Kidney capillary endothelial cell (primary cell): ENCODE data around the gene TNNT1.

Experiments used
- DNase-seq: peaks from one replicate; pipeline ENCODE4 v3.0.0-alpha.2; 2018; ENCODE audit warnings: low spot score

The TNNT1 gene

DNA sequence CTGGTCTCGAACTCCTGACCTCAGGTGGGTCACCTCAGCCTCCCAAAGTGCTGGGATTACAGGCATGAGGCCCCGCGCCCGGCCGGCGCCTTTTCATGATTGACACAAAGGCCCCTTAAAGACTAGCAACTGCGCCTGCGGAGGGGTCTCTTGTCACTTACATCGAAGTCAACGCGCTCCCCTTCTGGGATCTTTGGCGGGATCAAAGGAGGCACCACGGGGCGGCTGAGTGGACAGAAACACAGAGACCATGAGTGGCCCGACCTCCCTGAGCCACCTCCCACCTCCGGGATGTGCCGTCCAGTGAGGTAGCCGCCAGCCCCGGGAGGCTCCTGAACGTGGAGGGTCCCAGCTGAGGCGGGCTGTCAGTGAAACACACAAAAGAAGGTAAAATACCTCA is 7.3 kb downstream of the TNNT1 start:
- DNase-seq: no peak

DNA sequence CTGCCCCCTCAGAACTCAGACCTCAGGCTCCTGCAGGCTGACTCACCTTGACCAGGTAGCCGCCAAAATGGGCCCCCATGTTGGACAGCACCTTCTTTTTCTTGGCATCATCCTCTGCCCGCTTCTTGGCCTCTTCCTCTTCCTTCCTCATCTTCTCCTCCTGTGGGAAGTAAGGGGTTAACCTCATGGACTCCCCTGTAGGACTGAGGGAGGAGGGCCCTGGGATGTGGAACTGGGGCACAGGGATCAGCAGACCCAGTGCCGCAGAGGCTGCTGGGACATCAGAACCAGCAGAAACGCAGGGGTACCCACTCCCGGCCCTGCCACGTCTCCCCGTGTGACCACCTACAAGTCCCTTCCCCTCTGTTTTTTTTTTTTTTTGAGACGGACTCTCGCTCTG is 11.1 kb downstream of the TNNT1 start:
- DNase-seq: no peak

DNA sequence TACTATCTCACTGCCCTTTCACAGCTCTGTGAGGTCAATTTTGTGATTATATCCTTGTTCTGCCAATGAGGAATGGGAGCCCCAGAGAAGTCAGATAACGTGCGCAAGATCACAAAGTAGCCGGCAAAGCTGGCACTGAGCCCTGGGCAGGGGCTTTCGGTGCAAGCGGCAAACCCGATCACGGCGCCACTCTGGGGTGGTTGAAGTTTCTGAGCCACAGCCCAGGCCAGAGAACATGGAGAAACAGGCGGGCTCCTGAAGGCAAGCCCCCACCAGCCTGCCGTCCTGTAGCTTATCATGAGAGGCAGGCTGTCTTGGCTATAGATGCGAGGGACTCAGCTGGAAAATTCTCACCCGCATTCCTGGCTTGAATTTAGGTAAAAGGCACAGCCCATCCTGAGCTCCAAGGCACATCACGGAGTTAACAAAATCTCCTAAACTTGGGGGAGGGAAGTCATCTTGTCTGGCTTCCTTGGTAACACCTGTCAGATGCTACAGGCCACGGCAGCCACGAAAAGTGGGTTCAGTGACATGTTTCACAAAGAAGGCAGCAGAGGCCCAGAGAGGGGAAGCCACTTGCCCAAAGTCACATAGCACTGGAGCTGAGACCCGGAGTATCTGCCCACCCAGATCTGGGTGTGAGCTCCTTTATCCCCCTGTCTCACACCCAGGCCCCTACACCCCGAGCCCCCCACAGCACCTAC is 12.5 kb downstream of the TNNT1 start:
- no peak for DNase-seq

DNA sequence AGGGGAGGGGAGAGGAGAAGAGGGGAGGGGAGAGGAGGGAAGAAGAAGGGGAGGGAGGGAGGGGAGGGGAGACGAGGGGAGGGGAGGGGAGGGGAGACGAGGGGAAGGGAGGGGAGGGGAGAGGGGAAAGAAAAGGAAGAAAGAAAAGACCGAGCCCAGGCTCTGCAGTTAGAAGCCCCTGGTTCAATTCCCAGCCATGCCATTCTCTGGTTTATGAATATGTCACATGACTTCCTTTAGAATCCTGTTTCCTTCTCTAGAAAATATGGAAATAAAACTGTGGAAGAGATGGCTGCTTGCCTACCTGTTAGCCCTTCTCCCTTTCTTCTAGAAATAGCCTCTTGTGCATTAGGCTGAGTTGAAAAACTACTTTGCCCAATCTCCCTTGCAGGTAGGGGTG is 14.3 kb downstream of the TNNT1 start:
- no peak for DNase-seq

DNA sequence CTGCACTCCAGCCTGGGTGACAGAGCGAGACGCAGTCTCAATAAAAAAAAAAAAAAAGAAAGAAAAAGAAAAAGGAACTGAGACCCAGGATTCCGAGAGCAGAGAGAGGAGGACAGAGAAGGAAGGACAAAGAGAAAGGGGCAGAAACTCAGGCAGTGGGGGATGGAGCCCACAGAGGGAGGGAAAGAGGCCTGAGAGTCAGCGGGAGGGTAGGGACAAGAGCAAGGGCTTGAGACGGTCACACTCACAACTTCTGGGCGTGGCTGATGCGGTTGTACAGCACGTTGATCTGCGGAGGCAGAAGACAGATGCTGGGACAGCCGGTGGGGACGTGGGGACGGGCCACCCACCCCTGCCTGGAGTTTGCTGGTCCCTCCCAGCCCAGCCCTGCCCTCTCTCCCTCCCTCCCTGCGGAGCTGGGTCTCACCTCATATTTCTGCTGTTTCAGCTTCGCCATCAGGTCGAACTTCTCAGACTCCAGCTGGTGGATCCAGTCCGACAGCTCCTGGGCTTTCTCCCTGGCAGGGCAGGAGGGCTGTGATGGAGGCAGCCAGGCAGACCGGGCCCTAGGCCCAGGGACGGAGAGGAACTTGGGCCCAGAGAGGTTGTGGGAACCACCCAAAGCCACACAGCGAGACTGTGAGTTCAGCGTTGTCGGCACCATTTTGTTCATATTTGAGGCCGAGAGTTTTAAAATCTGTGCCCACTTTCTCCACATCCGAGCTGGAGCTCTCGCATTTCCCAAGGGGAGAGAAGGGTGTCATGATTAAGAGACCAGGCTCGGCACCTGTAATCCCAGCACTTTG is 15.2 kb downstream of the TNNT1 start:
- no peak for DNase-seq

DNA sequence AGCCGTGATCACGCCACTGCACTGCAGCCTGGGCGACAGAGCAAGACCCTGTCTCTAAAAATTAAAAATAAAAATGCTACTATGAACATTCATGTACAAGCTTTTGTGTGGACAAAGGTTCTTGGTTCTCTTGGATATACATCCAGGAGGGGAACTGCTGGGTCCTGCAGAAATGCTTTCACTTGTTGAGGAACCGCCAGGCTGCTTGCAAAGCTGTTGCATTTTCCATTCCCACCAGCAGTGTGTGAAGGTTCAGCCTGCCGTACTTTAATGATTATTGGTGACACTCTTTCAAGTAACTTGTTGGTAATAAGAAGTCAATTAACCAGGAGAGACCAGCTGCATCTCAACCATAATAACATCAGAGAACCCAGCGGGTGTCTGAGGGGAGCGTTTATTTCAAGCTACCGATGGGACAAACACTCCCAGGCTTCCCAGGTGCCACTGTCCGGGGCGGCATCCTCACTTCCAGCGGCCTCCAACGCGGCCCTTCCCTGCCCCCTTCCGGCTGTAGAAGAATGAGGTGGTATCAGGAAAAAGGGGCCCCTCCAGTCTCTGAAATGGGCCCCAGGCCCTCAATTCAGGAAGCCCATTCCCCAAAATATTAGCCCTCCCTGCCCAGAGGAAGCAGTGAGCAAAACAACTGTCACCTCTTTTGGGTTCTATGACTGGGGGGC is 16.4 kb downstream of the TNNT1 start:
- no peak for DNase-seq

DNA sequence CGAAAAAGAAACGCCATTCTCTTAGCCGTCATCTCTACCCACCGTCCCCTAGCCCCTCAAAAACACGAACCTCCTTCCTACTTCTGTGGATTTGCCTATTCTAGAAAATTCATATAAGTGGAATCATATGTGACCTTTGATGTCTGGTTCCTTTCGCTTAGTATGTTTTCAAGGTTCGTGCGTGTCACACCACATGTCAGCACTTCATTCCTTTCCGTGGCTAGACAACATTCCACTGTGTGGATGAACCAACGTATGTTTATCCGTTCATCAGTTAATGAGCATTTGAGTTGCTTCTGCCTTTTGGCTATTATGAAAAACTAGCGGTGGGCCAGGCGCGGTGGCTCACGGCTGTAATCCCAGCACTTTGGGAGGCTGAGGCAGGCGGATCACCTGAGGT is 17.6 kb downstream of the TNNT1 start:
- DNase-seq: no peak

DNA sequence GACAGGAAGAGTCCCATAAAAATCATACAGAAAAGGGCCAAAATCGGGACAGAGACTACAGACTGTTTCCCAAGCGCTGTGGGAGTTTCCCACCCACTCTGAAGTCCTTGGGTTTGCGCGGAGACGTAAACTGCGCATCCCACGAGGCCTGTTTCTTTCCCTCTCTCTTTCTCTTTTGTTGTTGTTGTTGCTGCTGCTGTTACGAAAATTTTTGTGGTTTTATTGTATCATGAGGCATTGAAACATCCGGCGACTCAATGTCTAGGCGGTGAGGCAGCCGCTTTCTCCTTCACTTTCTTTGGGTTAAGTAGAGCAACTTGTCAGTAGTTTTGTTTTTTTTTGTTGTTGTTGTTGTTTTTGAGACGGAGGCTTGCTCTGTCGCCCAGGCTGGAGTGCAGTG is 30.0 kb downstream of the TNNT1 start:
- no peak for DNase-seq

DNA sequence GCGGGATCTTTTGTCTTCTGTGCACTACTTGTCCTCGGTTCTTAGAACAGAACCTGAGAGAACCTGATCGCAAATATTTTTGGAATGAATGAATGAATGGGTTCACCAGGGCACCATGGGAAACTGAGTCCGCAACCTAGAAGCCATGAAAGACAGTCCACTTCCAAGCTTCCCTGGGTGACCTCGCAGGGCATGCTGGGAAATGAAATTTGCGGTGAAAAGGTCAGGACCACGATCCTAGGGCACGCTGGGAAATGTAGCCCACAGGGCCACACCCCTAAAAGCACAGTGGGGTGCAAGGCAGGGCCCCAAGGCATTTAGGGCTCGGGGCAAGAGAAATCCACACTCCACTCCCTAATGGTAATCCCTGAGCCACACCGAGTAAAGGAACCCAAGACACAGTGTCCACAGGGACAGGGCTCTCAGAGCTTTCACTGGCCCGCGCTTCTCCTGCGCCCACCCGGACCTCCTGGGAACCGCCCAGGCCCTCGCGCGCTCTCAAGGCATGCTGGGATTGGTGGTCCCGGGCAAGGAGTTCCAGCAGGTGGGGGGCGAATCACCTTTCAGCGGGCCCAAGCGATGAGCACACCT is 30.5 kb downstream of the TNNT1 start:
- DNase-seq: no peak

DNA sequence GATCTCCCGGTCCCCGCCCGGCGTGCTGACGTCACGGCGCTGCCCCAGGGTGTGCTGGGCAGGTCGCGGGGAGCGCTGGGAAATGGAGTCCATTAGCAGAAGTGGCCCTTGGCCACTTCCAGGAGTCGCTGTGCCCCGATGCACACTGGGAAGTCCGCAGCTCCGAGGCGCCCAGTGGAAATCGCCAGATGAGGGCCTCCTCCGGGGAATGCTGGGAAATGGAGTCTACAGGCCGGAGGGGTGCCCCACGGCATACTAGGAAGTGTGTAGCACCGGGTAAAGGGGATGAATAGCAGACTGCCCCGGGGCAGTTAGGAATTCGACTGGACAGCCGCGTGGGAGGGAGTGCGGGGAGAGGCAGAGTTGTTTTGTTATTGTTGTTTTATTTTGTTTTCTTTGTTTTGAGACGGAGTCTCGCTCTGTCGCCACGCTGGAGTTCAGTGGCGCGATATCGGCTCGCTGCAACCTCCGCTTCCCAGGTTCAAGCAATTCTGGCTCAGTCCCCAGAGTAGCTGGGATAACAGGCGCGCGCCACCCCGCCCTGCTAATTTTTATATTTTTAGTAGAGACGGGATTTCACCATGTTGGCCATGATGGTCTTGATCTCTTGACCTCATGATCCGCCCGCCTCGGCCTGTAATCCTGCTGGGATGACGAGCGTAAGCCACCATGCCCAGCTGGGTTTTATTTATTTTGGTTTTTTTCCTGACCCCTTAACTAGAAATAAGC is 31.2 kb downstream of the TNNT1 start:
- DNase-seq: peak; percentile 98

DNA sequence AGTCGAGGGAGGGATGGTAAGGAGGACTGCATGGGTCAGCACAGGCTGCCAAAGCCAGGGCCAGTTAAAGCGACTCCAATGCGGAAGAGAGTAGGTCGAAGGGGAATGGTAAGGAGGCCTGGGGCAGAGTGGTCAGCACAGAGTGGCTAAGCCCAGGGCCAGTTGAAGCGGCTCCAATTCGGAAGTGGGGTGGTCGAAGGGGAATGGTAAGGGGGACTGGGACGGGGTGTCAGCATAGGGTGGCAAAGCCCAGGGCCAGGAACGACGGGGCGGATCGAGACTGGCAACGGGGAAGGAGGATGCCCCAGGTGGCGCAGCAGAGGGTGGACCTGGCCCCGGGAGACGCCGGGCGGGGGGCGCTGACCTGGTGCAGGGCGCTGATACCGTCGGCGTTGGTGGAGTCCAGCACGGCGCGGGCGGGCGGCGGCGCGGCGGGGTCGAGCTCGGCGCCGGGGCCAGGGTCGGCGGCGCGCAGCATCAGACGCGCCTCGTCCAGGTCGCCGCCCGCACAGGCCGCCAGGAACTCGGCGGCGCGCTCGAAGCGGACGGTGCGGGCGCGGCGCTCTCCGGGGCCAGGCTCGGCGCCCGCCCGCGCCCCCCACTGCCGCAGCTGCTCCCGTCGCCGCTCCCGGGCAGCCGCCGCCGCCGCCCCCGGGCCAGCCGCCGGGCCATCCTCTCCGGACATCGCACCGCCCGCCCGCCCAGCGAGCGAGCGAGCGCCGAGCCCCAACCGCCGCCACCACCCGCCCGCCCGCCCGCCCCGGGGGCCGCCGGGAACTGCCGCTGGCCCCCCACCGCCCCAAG is 31.9 kb downstream of the TNNT1 start, which contains the start of gene PPP1R12C:
TSS of gene PPP1R12C (minus strand) at position 779 of the 804 bp plus-strand sequence. CDS start at position 685, 94 bp downstream.
- DNase-seq: no peak

DNA sequence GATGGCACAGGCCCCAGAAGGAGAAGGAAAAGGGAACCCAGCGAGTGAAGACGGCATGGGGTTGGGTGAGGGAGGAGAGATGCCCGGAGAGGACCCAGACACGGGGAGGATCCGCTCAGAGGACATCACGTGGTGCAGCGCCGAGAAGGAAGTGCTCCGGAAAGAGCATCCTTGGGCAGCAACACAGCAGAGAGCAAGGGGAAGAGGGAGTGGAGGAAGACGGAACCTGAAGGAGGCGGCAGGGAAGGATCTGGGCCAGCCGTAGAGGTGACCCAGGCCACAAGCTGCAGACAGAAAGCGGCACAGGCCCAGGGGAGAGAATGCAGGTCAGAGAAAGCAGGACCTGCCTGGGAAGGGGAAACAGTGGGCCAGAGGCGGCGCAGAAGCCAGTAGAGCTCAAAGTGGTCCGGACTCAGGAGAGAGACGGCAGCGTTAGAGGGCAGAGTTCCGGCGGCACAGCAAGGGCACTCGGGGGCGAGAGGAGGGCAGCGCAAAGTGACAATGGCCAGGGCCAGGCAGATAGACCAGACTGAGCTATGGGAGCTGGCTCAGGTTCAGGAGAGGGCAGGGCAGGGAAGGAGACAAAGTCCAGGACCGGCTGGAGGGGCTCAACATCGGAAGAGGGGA is 32.7 kb downstream of the TNNT1 start:
- DNase-seq: peak; percentile 50

DNA sequence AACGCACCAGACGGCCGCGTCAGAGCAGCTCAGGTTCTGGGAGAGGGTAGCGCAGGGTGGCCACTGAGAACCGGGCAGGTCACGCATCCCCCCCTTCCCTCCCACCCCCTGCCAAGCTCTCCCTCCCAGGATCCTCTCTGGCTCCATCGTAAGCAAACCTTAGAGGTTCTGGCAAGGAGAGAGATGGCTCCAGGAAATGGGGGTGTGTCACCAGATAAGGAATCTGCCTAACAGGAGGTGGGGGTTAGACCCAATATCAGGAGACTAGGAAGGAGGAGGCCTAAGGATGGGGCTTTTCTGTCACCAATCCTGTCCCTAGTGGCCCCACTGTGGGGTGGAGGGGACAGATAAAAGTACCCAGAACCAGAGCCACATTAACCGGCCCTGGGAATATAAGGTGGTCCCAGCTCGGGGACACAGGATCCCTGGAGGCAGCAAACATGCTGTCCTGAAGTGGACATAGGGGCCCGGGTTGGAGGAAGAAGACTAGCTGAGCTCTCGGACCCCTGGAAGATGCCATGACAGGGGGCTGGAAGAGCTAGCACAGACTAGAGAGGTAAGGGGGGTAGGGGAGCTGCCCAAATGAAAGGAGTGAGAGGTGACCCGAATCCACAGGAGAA is 33.5 kb downstream of the TNNT1 start:
- peak; percentile 26 for DNase-seq

DNA sequence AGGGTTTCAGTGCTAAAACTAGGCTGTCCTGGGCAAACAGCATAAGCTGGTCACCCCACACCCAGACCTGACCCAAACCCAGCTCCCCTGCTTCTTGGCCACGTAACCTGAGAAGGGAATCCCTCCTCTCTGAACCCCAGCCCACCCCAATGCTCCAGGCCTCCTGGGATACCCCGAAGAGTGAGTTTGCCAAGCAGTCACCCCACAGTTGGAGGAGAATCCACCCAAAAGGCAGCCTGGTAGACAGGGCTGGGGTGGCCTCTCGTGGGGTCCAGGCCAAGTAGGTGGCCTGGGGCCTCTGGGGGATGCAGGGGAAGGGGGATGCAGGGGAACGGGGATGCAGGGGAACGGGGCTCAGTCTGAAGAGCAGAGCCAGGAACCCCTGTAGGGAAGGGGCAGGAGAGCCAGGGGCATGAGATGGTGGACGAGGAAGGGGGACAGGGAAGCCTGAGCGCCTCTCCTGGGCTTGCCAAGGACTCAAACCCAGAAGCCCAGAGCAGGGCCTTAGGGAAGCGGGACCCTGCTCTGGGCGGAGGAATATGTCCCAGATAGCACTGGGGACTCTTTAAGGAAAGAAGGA is 34.4 kb downstream of the TNNT1 start:
- DNase-seq: no peak

DNA sequence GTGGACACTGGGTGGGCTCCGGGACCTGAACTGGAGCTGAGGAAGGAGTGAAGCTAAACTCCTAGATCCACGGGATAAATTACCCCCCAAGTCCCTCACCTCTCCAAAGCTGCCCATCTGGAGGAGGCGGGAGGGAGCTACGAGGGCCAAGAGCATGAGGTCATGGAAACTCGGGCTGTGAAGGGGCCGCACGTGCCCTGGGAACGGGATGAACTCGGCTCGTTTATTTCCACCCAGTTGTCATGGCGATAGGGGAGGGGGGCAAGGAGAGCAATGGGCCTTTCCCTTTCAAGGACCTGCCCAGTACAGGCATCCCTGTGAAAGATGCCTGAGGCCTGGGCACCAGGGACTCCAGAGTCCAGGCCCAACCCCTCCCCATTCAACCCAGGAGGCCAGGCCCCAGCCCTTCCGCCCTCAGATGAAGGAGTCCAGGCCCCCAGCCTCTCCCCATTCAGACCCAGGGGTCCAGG is 35.4 kb downstream of the TNNT1 start:
- DNase-seq: no peak

DNA sequence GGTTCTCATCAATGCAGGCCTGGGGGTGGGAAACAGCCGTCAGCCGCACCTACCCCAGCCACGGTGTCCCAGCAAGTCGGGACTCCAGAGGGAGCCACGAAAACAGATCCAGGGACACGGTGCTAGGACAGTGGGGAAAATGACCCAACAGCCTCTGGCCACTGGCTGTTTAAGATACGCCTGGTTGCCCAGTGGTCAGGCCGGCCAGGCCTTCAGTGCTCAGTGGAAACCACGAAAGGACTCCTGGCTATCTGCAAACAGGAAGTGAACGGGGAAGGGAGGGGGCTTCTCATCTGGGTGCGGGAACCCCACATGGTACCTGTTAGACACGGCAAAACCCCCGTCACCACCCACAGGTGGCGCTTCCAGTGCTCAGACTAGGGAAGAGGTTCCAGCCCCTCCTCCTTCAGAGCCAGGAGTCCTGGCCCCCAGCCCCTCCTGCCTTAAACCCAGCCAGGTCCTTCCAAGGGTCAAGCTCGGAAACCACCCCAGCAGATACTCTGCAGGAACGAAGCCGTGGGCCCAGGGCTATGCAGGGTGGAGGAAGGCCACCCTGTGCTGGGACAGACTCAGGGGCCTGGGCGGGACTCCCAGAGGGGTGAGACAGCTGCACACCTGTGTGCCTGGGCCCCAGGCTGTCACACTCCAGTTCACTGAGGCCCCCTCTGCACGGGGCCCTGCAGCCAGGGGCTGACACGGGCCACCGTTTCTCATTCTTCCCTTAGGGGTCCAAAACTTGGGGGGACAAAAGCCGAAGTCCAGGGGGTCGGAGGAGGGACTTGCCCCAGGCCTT is 36.0 kb downstream of the TNNT1 start:
- DNase-seq: no peak

DNA sequence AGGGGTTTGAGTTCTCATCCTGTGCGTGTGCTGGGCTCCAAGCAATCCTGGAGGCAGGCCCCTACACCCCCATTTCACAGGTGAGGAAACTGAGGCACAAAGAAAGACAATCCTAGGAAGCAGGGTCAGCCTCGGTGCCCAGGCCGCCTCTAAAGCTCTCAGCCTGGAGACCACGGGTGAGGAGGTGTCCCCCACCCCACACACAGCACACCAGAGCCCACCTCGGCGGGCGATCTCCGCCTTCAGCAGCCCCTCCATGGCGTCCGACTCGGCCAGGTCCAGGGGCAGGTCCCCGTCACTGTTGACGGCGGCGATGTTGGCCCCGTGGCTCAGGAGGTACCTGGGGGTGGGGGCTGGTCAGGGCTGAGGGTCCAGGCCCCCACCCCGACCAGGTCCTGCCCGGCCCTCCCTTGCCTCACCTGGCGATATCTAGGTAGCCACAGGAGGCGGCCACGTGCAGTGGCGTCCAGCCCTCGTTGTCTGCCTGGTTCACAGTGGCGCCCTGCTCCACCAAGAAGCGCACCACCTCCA is 36.7 kb downstream of the TNNT1 start:
- DNase-seq: no peak

DNA sequence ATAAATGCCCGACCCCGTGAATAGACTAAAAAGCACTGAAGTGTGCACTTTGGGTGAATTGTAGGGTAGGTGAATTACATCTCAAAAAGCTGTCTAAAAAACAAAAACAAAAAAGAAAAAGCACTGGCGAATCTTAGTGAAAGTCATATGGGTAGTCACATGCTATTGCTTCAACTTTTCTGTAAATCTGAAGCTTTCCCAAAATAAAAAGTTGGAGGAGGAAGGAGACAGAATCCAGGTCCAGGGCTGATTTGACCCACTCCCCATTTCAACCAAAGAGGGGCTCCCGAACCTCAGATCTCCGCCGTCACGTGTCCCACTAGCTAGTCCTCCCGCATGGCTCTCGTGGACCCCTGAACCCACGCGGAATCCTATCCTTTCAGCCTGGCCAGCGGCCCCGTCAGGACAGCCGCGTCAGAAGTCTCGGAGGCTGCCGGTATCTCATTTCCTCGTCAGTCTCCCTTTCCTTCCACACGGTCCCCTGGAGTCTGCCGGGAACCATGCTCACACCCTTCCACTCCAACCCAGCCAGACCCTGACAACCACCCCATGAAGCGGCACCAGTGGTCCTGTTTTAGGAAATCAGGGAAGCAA is 37.7 kb downstream of the TNNT1 start:
- no peak for DNase-seq
